Measurements from ENCODE around the gene CHCHD3. TPM values are rescaled to one million over a fixed set of nuclear protein-coding genes. Genes with fewer than 3 reads are reported as not detected.

The CHCHD3 gene
- total RNA-seq, 1 donor from 2014 or later = 42.2 TPM

GRCh38 chr7:132817949-132818348 lies 263.9 kb downstream of the CHCHD3 start:
- DNase-seq (ENCODE audit: low spot score) = no peak

GRCh38 chr7:132815696-132816311 lies 266.1 kb downstream of the CHCHD3 start:
- DNase-seq (ENCODE audit: low spot score) = no peak

GRCh38 chr7:132815130-132815529 lies 266.8 kb downstream of the CHCHD3 start:
- no peak for DNase-seq (ENCODE audit: low spot score)

GRCh38 chr7:132810561-132810960 lies 271.3 kb downstream of the CHCHD3 start:
- DNase-seq (ENCODE audit: low spot score) = no peak

GRCh38 chr7:132806834-132807233 lies 275.1 kb downstream of the CHCHD3 start:
- DNase-seq (ENCODE audit: low spot score) = no peak

GRCh38 chr7:132805766-132806165 lies 276.1 kb downstream of the CHCHD3 start:
- no peak for DNase-seq (ENCODE audit: low spot score)

- no peak for DNase-seq (ENCODE audit: low spot score)
Measured at GRCh38 chr7:132804849-132805485, 276.9 kb downstream of the CHCHD3 start.

- DNase-seq (ENCODE audit: low spot score) = no peak
Measured at GRCh38 chr7:132800522-132800921, 281.4 kb downstream of the CHCHD3 start.

GRCh38 chr7:132799081-132799413 lies 282.8 kb downstream of the CHCHD3 start:
- no peak for DNase-seq (ENCODE audit: low spot score)

- no peak for DNase-seq (ENCODE audit: low spot score)
Measured at GRCh38 chr7:132797152-132797551, 284.7 kb downstream of the CHCHD3 start.

- DNase-seq (ENCODE audit: low spot score) = no peak
Measured at GRCh38 chr7:132793474-132793873, 288.4 kb downstream of the CHCHD3 start.

GRCh38 chr7:132791036-132791435 lies 290.9 kb downstream of the CHCHD3 start:
- DNase-seq (ENCODE audit: low spot score) = no peak

GRCh38 chr7:132790104-132790503 lies 291.8 kb downstream of the CHCHD3 start:
- no peak for DNase-seq (ENCODE audit: low spot score)

- no peak for DNase-seq (ENCODE audit: low spot score)
Measured at GRCh38 chr7:132789281-132789680, 292.6 kb downstream of the CHCHD3 start.

GRCh38 chr7:132785870-132786269 lies 296.0 kb downstream of the CHCHD3 start:
- DNase-seq (ENCODE audit: low spot score) = no peak

- no peak for DNase-seq (ENCODE audit: low spot score)
Measured at GRCh38 chr7:132784406-132784805, 297.5 kb downstream of the CHCHD3 start.

GRCh38 chr7:132783824-132784223 lies 298.1 kb downstream of the CHCHD3 start:
- no peak for DNase-seq (ENCODE audit: low spot score)

GRCh38 chr7:132782777-132783640 lies 298.9 kb downstream of the CHCHD3 start:
- no peak for DNase-seq (ENCODE audit: low spot score)

- DNase-seq (ENCODE audit: low spot score) = no peak
Measured at GRCh38 chr7:132780822-132781221, 301.1 kb downstream of the CHCHD3 start.

- DNase-seq (ENCODE audit: low spot score) = no peak
Measured at GRCh38 chr7:132779164-132779563, 302.7 kb downstream of the CHCHD3 start.

- DNase-seq (ENCODE audit: low spot score) = no peak
Measured at GRCh38 chr7:132778761-132779160, 303.1 kb downstream of the CHCHD3 start.

GRCh38 chr7:132777956-132778355 lies 303.9 kb downstream of the CHCHD3 start:
- DNase-seq (ENCODE audit: low spot score) = no peak

GRCh38 chr7:132777414-132777813 lies 304.5 kb downstream of the CHCHD3 start:
- no peak for DNase-seq (ENCODE audit: low spot score)
